ENCODE measurements around the gene RPS6KA1. TPM values are rescaled to one million over a fixed set of nuclear protein-coding genes. Genes with fewer than 3 reads are reported as not detected.
A peak's percentile ranks its signal among the peaks of the same experiment; 100 is the strongest.

Gene RPS6KA1
- total RNA-seq = 100 to 1,000 TPM; 174 to 198 TPM

DNA sequence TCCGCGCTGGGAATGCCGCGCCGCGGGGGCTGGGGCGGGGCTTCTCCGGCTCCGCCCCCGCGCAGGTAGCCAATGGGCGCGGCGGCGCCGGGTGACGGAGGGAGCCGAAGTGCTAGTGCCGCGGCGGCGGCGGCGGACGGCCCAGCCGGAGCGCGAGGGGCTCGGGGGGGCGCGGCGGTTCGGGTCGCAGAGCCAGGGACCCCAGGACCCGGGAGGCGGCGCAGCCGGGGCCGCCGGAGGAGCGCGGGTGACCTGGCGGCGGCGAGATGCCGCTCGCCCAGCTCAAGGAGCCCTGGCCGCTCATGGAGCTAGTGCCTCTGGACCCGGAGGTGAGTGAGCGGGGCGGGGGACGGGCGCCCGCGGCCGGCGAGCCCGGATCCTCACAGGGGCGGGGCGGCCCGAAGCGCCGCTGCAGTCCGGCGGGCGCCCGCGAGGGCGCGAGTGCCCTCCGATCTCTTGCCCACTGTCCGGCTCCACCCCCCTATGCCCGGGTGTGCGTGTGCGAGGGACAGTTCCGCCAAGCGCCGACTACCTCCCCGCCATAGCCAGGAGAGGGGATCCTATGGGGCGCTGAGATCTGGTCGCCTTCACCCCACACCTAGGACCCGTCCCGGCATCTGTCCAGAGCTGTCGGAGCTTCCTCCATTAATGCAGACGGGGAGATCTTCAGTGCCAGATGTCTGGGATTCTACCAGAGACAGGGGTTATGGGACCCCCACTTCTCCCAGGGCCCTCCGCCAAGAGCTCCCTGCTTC is at the start of gene RPS6KA1:
Gene RPS6KA1 (plus strand): TSS at position 107 of the 755 bp plus-strand sequence. CDS start 160 bp downstream, at position 267.
- Histone ChIP-seq H3K36me3 (no peaks in the 10 kb centered on the region), H3K9ac (ENCODE audit: low read depth in 2 of 2, low read length in 2 of 2) (peak within 1 kb of the TSS; percentile 93 to 99), H3K4me1 (peaks cover 9% of the 10 kb centered on the region), H3K27ac (peak within 1 kb of the TSS; percentile 93), H3K9me3 (no peaks in the 10 kb centered on the region), H3K27me3 (no peaks in the 10 kb centered on the region), H3K4me3 (peak within 1 kb of the TSS; percentile 77)
- peak; percentile 73 for DNase-seq
- intact Hi-C loops (cut with DNase I) = no loop called here
- TF ChIP-seq, protein P1, sequence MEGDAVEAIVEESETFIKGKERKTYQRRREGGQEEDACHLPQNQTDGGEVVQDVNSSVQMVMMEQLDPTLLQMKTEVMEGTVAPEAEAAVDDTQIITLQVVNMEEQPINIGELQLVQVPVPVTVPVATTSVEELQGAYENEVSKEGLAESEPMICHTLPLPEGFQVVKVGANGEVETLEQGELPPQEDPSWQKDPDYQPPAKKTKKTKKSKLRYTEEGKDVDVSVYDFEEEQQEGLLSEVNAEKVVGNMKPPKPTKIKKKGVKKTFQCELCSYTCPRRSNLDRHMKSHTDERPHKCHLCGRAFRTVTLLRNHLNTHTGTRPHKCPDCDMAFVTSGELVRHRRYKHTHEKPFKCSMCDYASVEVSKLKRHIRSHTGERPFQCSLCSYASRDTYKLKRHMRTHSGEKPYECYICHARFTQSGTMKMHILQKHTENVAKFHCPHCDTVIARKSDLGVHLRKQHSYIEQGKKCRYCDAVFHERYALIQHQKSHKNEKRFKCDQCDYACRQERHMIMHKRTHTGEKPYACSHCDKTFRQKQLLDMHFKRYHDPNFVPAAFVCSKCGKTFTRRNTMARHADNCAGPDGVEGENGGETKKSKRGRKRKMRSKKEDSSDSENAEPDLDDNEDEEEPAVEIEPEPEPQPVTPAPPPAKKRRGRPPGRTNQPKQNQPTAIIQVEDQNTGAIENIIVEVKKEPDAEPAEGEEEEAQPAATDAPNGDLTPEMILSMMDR (IDR thresholded peaks at IDR 0.05) = no peak

DNA sequence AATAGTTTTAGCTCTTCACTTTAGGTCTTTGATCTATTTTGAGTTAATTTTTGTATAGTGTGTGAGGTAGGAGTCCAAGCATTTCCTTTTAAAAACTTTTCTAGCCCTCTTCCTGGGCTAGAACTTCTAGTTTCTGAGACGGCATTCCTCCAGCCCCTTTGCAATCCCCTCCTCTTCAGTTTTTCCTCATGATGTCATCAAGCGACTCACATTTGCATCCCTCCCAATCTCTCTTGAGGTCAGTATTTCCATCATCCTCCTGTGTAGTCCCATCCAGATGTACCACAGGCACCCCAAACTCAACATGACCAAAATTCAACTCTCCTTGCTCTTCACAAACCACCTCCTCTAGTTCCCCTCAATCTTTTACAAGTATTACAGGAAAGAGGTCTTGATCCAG is 46.6 kb upstream of the RPS6KA1 start:
- DNase-seq = no peak
- H3K36me3 ChIP-seq = no peaks in the 10 kb centered on the region
- TF ChIP-seq, protein P1 (IDR thresholded peaks at IDR 0.05) = no peak
- H3K9ac ChIP-seq (ENCODE audit: low read depth in 2 of 2, low read length in 2 of 2) = no peak overlapping the region
- H3K27ac ChIP-seq = no peak overlapping the region
- no peaks in the 10 kb centered on the region for H3K9me3 ChIP-seq
- no peaks in the 10 kb centered on the region for H3K4me1 ChIP-seq
- intact Hi-C loops (cut with DNase I) = no loop called here
- H3K27me3 ChIP-seq = no peaks in the 10 kb centered on the region
- no peak overlapping the region for H3K4me3 ChIP-seq

DNA sequence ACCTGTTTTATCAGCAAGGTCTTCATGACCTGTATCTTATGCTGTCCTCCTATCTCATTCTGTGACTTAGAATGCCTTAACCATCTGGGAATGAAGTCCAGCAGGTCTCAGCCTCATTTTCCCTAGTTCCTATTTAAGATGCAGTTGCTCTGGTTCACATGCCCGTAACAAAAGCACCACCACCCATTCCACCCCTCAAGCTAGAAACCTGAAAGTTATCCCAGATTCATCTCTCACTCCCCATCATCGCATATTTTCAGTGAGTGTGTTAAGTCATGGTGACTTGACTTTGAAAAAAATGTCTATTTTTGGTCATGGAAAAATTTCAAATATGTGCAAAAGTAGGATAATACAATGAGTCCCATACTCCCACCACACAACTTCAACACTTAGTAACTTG is 45.6 kb upstream of the RPS6KA1 start:
- intact Hi-C loops (cut with DNase I) = no loop called here
- Histone ChIP-seq H3K9ac (ENCODE audit: low read depth in 2 of 2, low read length in 2 of 2) (no peak overlapping the region), H3K27me3 (no peaks in the 10 kb centered on the region), H3K4me1 (no peaks in the 10 kb centered on the region), H3K4me3 (no peak overlapping the region), H3K9me3 (no peaks in the 10 kb centered on the region), H3K27ac (no peak overlapping the region), H3K36me3 (no peaks in the 10 kb centered on the region)
- no peak for DNase-seq
- TF ChIP-seq, protein P1 (IDR thresholded peaks at IDR 0.05) = no peak

DNA sequence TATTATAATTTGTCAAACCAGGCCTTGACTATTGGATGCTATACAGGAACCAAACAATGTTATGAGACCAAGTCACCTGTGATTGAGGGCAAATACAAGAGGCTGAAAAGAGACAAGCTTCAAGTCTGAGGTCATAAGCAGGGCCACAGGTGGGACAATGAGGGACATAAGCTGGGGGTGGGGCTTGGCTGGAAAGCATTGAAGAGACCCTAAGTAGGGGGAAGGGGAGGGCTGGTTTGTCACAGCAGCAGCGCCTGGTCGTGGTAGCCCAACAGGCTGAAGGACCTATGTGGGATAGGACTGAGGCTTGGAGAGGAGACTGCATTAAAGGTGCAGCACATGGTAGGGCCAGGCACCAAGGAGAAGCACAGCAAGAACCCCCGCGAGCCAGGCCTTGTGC is 39.4 kb upstream of the RPS6KA1 start:
- intact Hi-C loops (cut with DNase I) = loop anchor here (10.0 kb wide), 1 partner anchor 95 kb away; no protein-coding TSS in a partner anchor
- Histone ChIP-seq H3K27ac (no peak overlapping the region), H3K27me3 (no peaks in the 10 kb centered on the region), H3K4me3 (no peak overlapping the region), H3K4me1 (no peaks in the 10 kb centered on the region), H3K36me3 (no peaks in the 10 kb centered on the region), H3K9me3 (no peaks in the 10 kb centered on the region), H3K9ac (ENCODE audit: low read depth in 2 of 2, low read length in 2 of 2) (no peak overlapping the region)
- no peak for DNase-seq
- TF ChIP-seq, protein P1 (IDR thresholded peaks at IDR 0.05) = no peak

DNA sequence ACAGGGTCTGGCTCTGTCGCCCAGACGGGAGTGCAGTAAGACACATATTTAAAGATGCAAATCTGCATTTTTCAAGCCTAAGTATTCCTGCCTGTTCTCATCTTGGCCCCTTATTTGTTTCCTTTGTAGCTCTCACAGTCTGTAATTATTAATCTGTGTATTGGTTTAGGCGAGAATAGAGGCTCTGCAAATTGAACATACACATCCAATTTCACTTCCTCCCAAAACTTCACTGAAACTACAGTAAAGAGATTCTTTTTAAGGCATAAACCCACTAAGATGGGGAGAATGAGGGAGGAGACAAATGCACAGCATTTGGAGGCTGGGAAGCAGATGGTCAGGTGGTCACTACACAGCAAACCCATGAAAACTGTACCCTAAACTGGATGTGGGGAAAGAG is 36.3 kb upstream of the RPS6KA1 start:
- Histone ChIP-seq H3K9me3 (no peaks in the 10 kb centered on the region), H3K9ac (ENCODE audit: low read depth in 2 of 2, low read length in 2 of 2) (no peak overlapping the region), H3K4me1 (no peaks in the 10 kb centered on the region), H3K27ac (no peak overlapping the region), H3K27me3 (no peaks in the 10 kb centered on the region), H3K4me3 (no peak overlapping the region), H3K36me3 (no peaks in the 10 kb centered on the region)
- intact Hi-C loops (cut with DNase I) = loop anchor here (10.0 kb wide), 1 partner anchor 92 kb away; no protein-coding TSS in a partner anchor
- TF ChIP-seq, protein P1 (IDR thresholded peaks at IDR 0.05) = no peak
- no peak for DNase-seq
